Fibroblast of skin of left quadriceps (primary cell): ENCODE results near the gene COL27A1.
A peak's percentile ranks its signal among the peaks of the same experiment; 100 is the strongest.

Experiments used
- DNase-seq, 2 experiments: peaks; one replicate each; pipeline ENCODE4 v3.0.0-alpha.2; 2013; ENCODE audit warnings: low read depth in 2 of 2

The COL27A1 gene

GRCh38 chr9:114272739-114273431, 117.5 kb downstream of the COL27A1 start:
- no peak for DNase-seq

- DNase-seq: no peak
These were observed 118.1 kb downstream of the COL27A1 start for GRCh38 chr9:114273461-114273881.

DNA sequence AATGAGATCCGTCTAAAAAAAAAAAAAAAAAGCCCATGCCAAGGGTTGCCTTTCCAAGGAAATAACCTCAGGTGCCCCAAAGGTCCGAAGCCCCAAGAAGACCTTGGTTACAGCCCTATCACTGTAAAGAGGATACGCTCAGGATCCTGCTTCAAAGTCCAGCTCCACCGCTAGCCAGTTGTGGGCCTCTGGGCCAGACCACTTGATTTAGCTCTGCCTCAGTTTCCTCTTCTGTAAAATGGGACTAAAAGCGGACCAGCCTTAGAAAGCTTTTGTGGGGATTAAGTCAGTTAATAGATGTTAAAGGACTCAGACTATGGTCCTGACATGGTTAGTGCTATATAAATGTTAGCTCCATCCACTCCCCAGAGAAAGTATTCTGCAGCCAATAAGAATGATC, 118.9 kb downstream of the COL27A1 start:
- DNase-seq: no peak

DNA sequence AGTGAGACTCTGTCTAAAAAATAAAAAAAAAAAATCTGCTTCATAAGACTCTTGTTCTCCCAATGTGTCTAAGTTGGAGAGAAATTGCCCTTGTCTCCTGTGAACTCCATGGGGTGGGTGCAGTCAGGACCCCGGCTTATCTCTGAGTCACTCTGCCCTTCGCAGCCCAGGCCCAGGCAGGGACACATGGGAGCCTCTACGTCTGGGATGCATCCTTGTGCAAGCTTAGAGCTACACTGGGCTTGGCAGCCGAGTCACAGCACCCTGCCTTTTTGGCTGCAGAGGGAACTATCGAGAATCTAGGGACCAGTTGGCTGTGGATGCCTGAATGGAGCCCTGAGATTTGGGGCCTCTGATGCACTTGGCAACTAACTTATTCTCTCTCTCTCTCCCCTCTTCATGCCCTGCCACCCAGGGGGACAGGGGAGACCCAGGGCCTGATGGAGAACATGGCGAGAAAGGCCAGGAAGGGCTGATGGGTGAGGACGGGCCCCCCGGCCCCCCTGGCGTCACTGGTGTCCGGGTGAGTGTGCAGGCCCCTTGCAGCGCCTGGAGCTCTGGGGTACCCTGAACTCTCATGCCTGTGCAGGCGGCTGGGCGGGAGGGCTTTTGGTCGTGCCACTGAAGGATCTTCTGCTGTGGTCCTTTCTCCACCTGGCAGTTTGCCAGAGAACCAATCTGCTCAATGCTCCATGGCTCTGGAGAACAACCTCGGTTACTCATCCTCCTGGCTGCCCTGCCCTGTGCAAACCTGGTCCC, 120.1 kb downstream of the COL27A1 start:
- no peak for DNase-seq

DNA sequence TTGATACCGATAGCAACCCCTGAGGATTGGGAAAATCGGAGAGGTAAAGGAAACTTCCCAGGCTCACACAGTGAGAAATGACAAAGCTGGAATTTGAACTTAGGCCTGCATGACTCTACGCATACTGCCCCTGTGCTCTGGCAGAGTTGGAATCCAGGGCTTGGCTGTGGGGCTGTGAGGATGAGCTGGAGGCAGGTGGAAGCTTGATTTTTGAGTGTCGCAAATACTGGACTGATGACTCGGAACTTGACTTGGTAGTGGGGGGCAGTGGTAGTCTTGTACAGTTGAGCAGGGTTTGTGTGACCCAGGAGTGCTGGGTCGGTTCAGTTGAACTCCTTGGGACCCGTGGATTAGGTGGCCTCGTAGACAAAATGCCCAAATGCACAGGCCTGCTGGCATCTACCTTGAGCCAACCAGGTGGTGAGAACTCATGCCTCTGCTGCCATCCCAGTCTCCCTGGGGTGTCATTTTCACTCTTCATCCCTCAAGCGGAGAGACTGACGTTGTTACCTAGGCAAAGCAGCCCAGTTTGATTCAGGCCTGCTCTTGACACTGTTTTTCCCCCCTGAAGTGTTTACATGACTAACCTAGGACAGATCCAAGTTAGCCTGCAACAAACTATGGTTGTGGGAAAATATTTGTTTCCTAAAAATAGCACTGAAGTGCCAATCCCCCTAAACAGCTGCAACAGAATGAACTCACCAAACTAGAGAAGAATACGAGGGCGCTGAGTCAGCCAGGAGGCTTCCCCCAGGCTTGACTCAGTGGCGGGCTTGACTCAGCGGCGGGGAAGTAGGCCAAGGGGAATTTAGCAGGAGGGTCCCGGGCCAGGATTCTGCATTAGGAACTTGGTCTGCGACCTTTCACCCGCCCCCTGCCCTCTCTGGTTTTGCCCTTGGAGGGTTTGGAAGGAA, 121.8 kb downstream of the COL27A1 start:
- DNase-seq: peak; percentile 87 to 91

GRCh38 chr9:114278356-114278755, 123.0 kb downstream of the COL27A1 start:
- no peak for DNase-seq

DNA sequence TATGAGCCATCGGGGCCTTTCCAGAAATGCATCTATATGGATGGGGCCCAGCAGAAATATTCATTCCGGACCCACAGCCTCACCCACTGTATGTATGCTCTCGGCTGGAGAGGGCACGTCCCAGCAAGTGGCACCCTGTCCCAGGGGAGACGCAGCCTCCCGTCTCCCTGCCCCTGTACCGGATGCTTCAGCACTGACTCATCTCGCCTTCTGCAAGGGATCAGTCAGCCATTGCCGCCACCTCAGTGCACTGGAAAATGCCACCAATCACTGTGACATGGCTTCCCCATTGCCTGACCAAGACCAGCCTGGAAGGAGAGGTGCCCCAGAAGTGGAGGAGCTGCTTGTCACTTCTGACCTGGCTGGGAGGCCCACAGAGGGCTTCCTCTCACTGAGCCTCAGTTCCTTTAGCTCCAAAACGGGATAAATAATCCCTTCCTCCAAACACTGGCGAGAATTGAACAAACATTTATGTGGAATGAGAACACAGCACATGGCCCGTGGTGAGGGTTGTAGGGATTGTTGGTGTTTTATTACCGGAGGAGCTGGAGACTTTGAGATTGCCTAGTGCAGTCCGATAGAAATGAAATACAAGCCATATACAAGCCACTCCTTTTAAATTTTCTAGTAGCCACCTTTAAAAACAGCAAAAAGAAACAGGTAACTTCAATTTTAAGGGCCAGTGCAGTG, 123.7 kb downstream of the COL27A1 start:
- no peak for DNase-seq

GRCh38 chr9:114279693-114280092, 124.4 kb downstream of the COL27A1 start:
- no peak for DNase-seq

- peak; percentile 53 to 67 for DNase-seq
These were observed 125.5 kb downstream of the COL27A1 start for GRCh38 chr9:114280636-114281472.

DNA sequence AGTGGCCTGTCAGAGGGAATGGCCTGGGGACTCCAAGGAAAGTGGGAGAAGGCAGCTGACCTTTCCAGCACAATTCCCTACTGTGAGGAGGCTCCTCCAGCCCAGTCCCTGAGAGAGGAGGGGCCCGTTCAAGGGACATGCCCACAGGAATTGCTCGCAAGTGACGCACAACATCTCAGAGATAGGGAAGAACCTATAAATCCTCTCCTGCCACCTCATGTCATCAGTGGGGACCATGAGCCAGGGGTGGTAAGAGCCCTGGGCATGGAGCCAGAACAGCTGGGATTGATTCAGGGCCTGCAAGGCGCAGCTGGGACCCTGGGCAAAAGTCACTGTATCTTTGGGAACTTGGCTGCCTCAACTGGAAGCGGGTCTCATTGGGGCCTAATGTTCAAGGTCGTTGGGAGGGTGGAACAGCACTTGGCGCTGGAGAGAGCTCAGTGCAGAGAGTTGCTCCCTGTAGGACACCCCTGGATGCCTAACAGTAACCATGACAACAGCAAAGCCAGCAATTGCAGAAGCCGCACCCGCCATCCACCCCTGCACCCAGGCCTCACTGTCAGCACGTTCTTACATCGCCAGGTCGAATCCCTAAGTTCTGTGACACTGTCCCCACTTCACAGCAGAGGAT, 126.3 kb downstream of the COL27A1 start:
- DNase-seq: peak; percentile 76 to 78

DNA sequence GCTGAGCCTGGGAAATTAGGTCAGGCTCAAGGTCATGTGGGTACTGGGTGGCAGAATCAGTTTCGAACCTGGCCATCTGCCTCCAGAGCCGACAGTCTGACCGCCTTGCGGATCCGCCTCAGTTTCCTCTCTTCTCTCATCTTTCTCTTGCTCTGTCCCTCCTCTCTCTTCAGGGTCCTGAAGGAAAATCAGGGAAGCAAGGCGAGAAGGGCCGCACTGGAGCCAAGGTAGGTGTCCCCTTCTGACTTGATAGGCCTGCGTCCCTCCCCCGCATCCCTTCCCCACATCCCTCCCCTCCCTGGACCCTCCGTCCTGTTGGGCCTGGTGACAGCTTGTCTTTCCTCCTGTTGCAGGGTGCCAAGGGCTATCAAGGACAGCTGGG, 126.8 kb downstream of the COL27A1 start:
- no peak for DNase-seq

- no peak for DNase-seq
These were observed 127.2 kb downstream of the COL27A1 start for GRCh38 chr9:114282507-114282906.

- DNase-seq: peak; percentile 89 to 90
These were observed 127.6 kb downstream of the COL27A1 start for GRCh38 chr9:114282926-114283325.

DNA sequence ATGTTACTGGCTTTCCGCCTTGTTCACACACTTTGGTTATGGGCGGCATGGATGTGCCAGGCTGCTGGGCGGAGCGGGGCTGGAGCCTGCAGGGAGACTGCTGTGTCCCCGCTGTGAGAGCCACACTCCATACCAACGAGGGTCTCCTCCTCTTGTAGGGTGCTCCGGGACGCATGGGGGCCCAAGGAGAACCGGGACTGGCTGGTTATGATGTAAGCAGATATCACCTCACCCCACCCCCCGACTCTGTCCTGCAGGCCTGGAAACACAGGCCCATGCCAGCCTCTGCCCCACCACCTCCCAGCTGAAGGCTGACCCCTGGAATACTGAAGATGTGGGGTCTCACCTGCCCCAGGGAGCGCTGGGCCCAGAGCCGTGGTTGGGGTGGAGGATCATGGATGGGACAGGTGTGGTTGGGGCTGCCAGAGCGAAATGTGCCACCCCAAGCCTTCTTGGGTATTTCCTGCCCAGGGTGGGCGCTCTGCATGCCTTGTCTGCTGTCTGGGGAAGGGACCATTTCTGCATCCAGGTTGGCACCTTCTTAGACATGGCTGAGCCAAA, 128.3 kb downstream of the COL27A1 start:
- DNase-seq: no peak

- no peak for DNase-seq
These were observed 129.2 kb downstream of the COL27A1 start for GRCh38 chr9:114284316-114285060.

DNA sequence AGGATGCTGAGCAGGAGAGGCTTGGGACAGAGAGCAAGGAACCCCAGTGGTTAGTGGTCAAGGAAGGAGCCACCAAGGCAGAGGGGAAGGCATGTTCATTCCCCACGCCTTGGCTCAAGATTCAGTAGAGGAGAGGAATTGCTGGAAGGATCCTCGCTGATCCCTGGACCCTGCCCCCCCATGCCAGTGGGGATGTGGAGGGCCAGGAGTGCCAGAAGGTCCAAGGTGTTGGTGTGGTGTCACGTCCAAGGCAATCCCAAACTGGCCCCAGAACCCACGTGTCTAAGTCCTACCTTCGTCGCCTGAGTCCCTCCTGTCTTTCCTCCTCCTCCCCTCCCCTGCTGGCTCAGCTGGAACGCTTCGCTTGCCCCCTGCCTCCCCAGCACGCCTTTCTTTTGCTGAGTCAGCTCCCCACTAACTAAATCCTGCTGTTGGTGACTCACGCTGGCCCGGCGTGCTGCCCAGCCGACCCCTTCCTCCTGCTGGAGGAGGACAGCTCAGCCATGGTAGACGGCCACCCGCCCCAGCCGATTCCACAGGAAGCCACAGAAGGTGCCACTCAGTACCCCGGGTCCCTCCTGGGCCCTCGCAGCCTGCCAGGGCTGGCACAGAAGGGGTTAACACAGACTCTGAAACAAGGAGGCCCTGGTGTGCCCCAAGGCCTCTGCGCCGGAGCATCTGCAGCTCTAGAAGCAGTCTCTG, 130.0 kb downstream of the COL27A1 start:
- DNase-seq: peak; percentile 85 to 86

DNA sequence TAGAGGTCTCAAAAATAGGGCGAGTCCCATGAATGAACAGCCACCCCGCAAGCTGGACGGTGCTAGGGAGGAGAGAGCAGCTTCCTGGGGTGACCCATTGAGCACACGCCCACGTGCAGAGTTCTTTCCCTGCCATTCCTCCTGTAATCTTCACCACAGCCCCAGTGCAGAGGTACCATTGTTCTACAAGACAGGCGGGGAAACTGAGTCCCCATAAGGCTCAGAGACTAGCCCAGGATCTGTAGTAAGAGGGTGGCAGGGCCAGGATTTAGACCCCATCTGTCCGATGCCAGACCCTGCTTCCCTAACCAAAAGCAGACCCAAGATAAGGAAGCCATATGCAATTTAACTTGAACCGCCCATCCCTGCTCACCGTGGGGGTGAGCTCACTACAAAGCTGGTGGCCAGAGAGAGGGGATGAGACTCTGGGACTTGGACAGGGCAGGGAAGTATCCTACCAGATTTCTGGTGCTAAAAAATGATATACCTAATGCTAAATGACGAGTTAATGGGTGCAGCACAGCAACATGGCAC, 130.9 kb downstream of the COL27A1 start:
- DNase-seq: no peak
